H9 (cell line): ENCODE results near the gene PIANP. TPM values are rescaled to one million over a fixed set of nuclear protein-coding genes. Genes with fewer than 3 reads are reported as not detected.

Source experiments
- DNase-seq: peaks from one replicate; pipeline ENCODE4 v3.0.0-alpha.2; 2017
- H2AFZ ChIP-seq: one replicate; pipeline ENCODE4 v1.6.1; 2013; ENCODE audit warnings: mild to moderate bottlenecking, low read length, control low read depth, moderate library complexity
- H2AK5ac ChIP-seq: 2 replicates; pipeline ENCODE4 v1.6.1; 2013; ENCODE audit warnings: low read length, control low read depth, mixed read lengths; ENCODE audit not compliant: insufficient read length
- H2BK120ac ChIP-seq: one replicate; pipeline ENCODE4 v1.6.1; 2013; ENCODE audit warnings: low read depth, mild to moderate bottlenecking, low read length, control low read depth, inconsistent platforms; ENCODE audit not compliant: poor library complexity, severe bottlenecking
- H2BK12ac ChIP-seq: 2 replicates; pipeline ENCODE4 v1.6.1; 2013; ENCODE audit warnings: low read length, control low read depth, mixed read lengths, low read depth; ENCODE audit not compliant: insufficient read length
- H2BK15ac ChIP-seq: 2 replicates; pipeline ENCODE4 v1.6.1; 2013; ENCODE audit warnings: low read depth, low read length, control low read depth
- H2BK20ac ChIP-seq: one replicate; pipeline ENCODE4 v1.6.1; 2013; ENCODE audit warnings: low read depth, mild to moderate bottlenecking, low read length, control low read depth, inconsistent platforms; ENCODE audit not compliant: poor library complexity, severe bottlenecking
- H2BK5ac ChIP-seq: 2 replicates; pipeline ENCODE4 v1.6.1; 2013; ENCODE audit warnings: low read length, control low read depth, mixed read lengths; ENCODE audit not compliant: insufficient read length
- H3K14ac ChIP-seq: 2 replicates; pipeline ENCODE4 v1.6.1; 2013; ENCODE audit warnings: low read length, control low read depth; ENCODE audit not compliant: insufficient read depth
- H3K18ac ChIP-seq: 2 replicates; pipeline ENCODE4 v1.6.1; 2013; ENCODE audit warnings: low read depth, mild to moderate bottlenecking, mixed read lengths, low read length, control low read depth; ENCODE audit not compliant: insufficient read length
- H3K23ac ChIP-seq: 2 replicates; pipeline ENCODE4 v1.6.1; 2013; ENCODE audit warnings: low read length, control low read depth, mixed read lengths, low read depth; ENCODE audit not compliant: insufficient read length
- H3K23me2 ChIP-seq: 2 replicates; pipeline ENCODE4 v1.6.1; 2013; ENCODE audit warnings: low read depth, mild to moderate bottlenecking, mixed read lengths, low read length, control low read depth; ENCODE audit not compliant: insufficient read length, poor library complexity, severe bottlenecking
- H3K27ac ChIP-seq: 2 replicates; pipeline ENCODE4 v1.5.1; 2013; ENCODE audit warnings: low read length, control low read depth, mixed read lengths, low read depth; ENCODE audit not compliant: insufficient read length
- H3K27me3 ChIP-seq: 2 replicates; pipeline ENCODE4 v1.6.1; 2013; ENCODE audit warnings: low read length, control low read depth, inconsistent platforms; ENCODE audit not compliant: insufficient read depth
- H3K4ac ChIP-seq: 2 replicates; pipeline ENCODE4 v1.6.1; 2013; ENCODE audit warnings: low read depth, mild to moderate bottlenecking, control low read depth, inconsistent platforms, low read length, moderate library complexity
- H3K4me1 ChIP-seq: 2 replicates; pipeline ENCODE4 v1.6.1; 2013; ENCODE audit warnings: low read length, control low read depth, inconsistent platforms; ENCODE audit not compliant: insufficient read depth
- H3K4me2 ChIP-seq: 2 replicates; pipeline ENCODE4 v1.6.1; 2013; ENCODE audit warnings: low read length, control low read depth, mixed read lengths; ENCODE audit not compliant: insufficient read length, insufficient read depth
- H3K56ac ChIP-seq: 2 replicates; pipeline ENCODE4 v1.6.1; 2013; ENCODE audit warnings: low read depth, mild to moderate bottlenecking, mixed read lengths, low read length, control low read depth; ENCODE audit not compliant: insufficient read length
- H3K79me1 ChIP-seq: 2 replicates; pipeline ENCODE4 v1.6.1; 2013; ENCODE audit warnings: low read depth, mild to moderate bottlenecking, moderate library complexity, low read length, control low read depth, inconsistent platforms; ENCODE audit not compliant: insufficient read depth, poor library complexity, severe bottlenecking
- H3K79me2 ChIP-seq: 2 replicates; pipeline ENCODE4 v1.6.1; 2013; ENCODE audit warnings: low read length, control low read depth, inconsistent platforms; ENCODE audit not compliant: insufficient read depth
- H3K9ac ChIP-seq: 2 replicates; pipeline ENCODE4 v1.6.1; 2013; ENCODE audit warnings: low read length, control low read depth, mixed read lengths; ENCODE audit not compliant: insufficient read length; ENCODE audit errors: extremely low read depth
- H3K9me3 ChIP-seq: one replicate; pipeline ENCODE4 v1.6.1; 2013; ENCODE audit warnings: low read depth, low read length, inconsistent platforms; ENCODE audit not compliant: control insufficient read depth
- H3T11ph ChIP-seq: one replicate; pipeline ENCODE4 v1.6.1; 2013; ENCODE audit warnings: mild to moderate bottlenecking, low read length, control low read depth, inconsistent platforms
- H4K20me1 ChIP-seq: one replicate; pipeline ENCODE4 v1.6.1; 2013; ENCODE audit not compliant: control insufficient read depth, insufficient read length, insufficient read depth
- H4K5ac ChIP-seq: 2 replicates; pipeline ENCODE4 v1.6.1; 2013; ENCODE audit warnings: low read depth, mild to moderate bottlenecking, mixed read lengths, low read length, control low read depth; ENCODE audit not compliant: insufficient read length
- H4K8ac ChIP-seq: replicated peaks from 2 replicates; pipeline ENCODE4 v1.6.1; 2013; ENCODE audit warnings: low read length, control low read depth, mixed read lengths, low read depth; ENCODE audit not compliant: insufficient read length
- H4K91ac ChIP-seq: 2 replicates; pipeline ENCODE4 v1.6.1; 2013; ENCODE audit warnings: low read depth, mild to moderate bottlenecking, moderate library complexity, mixed read lengths, low read length, control low read depth; ENCODE audit not compliant: insufficient read length
- H3K27ac Mint-ChIP-seq, 3 experiments: 2 replicates in 2 of 3; 3 replicates in 1 of 3; pipeline ENCODE4 v1.8.0; 2020 to 2021; ENCODE audit warnings: mixed read lengths in 3 of 3, mild to moderate bottlenecking in 1 of 3, moderate library complexity in 1 of 3
- H3K27me3 Mint-ChIP-seq: 2 replicates; pipeline ENCODE4 v1.8.0; 2021; ENCODE audit warnings: low read depth, mild to moderate bottlenecking, moderate library complexity, mixed read lengths
- H3K36me3 Mint-ChIP-seq, 3 experiments: 2 replicates in 2 of 3; 3 replicates in 1 of 3; pipeline ENCODE4 v1.8.0; 2020 to 2021; ENCODE audit warnings: low read depth in 3 of 3, mixed read lengths in 3 of 3; ENCODE audit not compliant: insufficient read depth in 1 of 3
- H3K4me1 Mint-ChIP-seq, 2 experiments: 2 replicates each; pipeline ENCODE4 v1.8.0; 2020; ENCODE audit warnings: mixed read lengths in 2 of 2
- H3K4me3 Mint-ChIP-seq, 2 experiments: 2 replicates in 1 of 2; 3 replicates in 1 of 2; pipeline ENCODE4 v1.8.0; 2020 to 2021; ENCODE audit warnings: mild to moderate bottlenecking in 2 of 2, mixed read lengths in 2 of 2, moderate library complexity in 1 of 2
- H3K9me3 Mint-ChIP-seq, 2 experiments: 2 replicates in 1 of 2; 3 replicates in 1 of 2; pipeline ENCODE4 v1.8.0; 2020; ENCODE audit warnings: mild to moderate bottlenecking in 2 of 2, mixed read lengths in 2 of 2, moderate library complexity in 1 of 2
- WGBS: extraction: QIAGEN DNeasy Blood & Tissue Kit; methylation state at CpG from one replicate; pipeline ENCODE4 v1.1.7; 2013; ENCODE audit warnings: missing lambda C conversion rate, low lambda C conversion rate, mixed read lengths; ENCODE audit not compliant: insufficient read length; ENCODE audit errors: extremely low coverage; 5-methylcytosine and 5-hydroxymethylcytosine counted together
- total RNA-seq: library from RNA; stranded (reverse); gene quantifications from 2 replicates; pipeline ENCODE4 v1.2.1, GENCODE V29; 2021
- TF ChIP-seq, protein P1 (sequence below): fragments of 200-600 bp; sonication (generic); conservative IDR thresholded peaks from 3 replicates; pipeline ENCODE4 v1.8.0; 2021; ENCODE audit warnings: antibody characterized with exemption, mild to moderate bottlenecking

The PIANP gene
- total RNA-seq, 1 experiment from 2014 or later = 6.6 TPM

GRCh38 chr12:6646276-6647082 is 54.1 kb downstream of the PIANP start:
- peaks cover 14 to 21% of the 10 kb centered on the region in 2 experiments for H3K4me1 Mint-ChIP-seq
- peak overlapping the region; percentile 62 for H3K4me2 ChIP-seq
- H3K4me3 Mint-ChIP-seq = peak overlapping the region; percentile 78 to 89
- H2AK5ac ChIP-seq = no peak overlapping the region
- no peak overlapping the region for H3K56ac ChIP-seq
- H3K79me1 ChIP-seq = no peaks in the 10 kb centered on the region
- H3K9me3 Mint-ChIP-seq = no peaks in the 10 kb centered on the region
- H3K23me2 ChIP-seq = peaks cover 4% of the 10 kb centered on the region
- peaks cover 8 to 21% (median 16%) of the 10 kb centered on the region in 3 experiments for H3K36me3 Mint-ChIP-seq
- H3K79me2 ChIP-seq = no peaks in the 10 kb centered on the region
- H3K4ac ChIP-seq = no peak overlapping the region
- no peak overlapping the region for H3K9ac ChIP-seq
- H4K20me1 ChIP-seq = no peaks in the 10 kb centered on the region
- WGBS = no CpG with 5 or more reads among the region's 28 CpGs
- no peak overlapping the region for H3T11ph ChIP-seq
- DNase-seq = no peak
- H3K27ac Mint-ChIP-seq = no peak overlapping the region; a peak in 2 of 7 replicates
- no peak overlapping the region for H2BK20ac ChIP-seq
- H3K27me3 Mint-ChIP-seq = peaks cover 38% of the 10 kb centered on the region
- H2AFZ ChIP-seq = no peak overlapping the region
- H2BK15ac ChIP-seq = no peak overlapping the region
- no peaks in the 10 kb centered on the region for H3K9me3 ChIP-seq
- no peaks in the 10 kb centered on the region; the same call in 1 of the 2 replicates for H3K4me1 ChIP-seq
- no peak overlapping the region for H2BK120ac ChIP-seq
- no peak overlapping the region for H4K8ac ChIP-seq
- TF ChIP-seq, protein P1, sequence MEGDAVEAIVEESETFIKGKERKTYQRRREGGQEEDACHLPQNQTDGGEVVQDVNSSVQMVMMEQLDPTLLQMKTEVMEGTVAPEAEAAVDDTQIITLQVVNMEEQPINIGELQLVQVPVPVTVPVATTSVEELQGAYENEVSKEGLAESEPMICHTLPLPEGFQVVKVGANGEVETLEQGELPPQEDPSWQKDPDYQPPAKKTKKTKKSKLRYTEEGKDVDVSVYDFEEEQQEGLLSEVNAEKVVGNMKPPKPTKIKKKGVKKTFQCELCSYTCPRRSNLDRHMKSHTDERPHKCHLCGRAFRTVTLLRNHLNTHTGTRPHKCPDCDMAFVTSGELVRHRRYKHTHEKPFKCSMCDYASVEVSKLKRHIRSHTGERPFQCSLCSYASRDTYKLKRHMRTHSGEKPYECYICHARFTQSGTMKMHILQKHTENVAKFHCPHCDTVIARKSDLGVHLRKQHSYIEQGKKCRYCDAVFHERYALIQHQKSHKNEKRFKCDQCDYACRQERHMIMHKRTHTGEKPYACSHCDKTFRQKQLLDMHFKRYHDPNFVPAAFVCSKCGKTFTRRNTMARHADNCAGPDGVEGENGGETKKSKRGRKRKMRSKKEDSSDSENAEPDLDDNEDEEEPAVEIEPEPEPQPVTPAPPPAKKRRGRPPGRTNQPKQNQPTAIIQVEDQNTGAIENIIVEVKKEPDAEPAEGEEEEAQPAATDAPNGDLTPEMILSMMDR = no peak
- H2BK5ac ChIP-seq = no peak overlapping the region
- H4K91ac ChIP-seq = no peak overlapping the region
- no peak overlapping the region for H2BK12ac ChIP-seq
- H3K18ac ChIP-seq = no peak overlapping the region
- no peak overlapping the region for H3K27ac ChIP-seq
- H4K5ac ChIP-seq = no peak overlapping the region
- H3K27me3 ChIP-seq = no peaks in the 10 kb centered on the region; the same call in 1 of the 2 replicates
- H3K23ac ChIP-seq = no peak overlapping the region
- H3K14ac ChIP-seq = no peak overlapping the region
